ENCODE results near the gene NFKBIE.

NFKBIE gene

DNA sequence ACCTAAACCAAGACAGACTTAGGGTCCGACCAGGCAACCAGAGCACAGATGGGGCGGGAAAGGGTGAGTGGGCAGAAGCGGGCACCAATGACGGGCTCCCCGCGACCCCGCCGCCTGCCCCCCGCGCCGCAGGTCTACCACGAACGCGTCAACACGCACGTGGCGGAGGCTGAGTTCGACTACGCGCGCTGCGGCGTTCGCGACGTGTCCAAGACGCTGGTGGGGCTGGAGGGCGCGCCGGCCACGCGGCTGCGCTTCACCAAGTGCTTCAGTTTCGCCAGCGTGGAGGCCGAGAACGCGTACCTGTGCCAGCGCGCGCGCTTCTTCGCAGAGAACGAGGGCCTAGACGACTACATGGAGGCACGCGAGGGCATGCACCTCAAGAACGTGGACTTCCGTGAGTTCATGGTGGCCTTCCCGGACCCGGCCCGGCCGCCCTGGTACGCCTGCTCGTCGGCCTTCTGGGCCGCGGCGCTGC is 10.0 kb upstream of the NFKBIE start:
- DNase-seq (ENCODE audit: low read depth in 1 of 2, low spot score in 1 of 2) = no peak

DNA sequence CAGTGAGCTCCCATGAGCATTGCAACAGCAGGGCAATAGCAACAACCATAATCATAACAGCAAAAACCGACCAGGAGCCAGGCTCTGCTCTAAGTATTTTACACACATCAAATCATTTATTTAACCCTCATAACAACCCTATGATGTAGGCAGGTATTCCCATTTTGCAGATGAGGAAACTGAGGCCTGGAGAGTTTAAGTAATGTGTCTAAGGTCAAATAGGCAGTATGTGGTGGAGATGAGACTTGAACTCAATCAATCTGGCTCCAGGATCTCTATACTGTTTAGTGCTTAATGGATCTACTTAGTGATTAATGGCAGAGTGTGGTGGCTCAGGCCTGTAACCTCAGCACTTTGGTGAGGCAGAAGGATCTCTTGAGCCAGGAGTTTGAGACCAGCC is 8.3 kb upstream of the NFKBIE start:
- DNase-seq (ENCODE audit: low read depth in 1 of 2, low spot score in 1 of 2) = no peak

DNA sequence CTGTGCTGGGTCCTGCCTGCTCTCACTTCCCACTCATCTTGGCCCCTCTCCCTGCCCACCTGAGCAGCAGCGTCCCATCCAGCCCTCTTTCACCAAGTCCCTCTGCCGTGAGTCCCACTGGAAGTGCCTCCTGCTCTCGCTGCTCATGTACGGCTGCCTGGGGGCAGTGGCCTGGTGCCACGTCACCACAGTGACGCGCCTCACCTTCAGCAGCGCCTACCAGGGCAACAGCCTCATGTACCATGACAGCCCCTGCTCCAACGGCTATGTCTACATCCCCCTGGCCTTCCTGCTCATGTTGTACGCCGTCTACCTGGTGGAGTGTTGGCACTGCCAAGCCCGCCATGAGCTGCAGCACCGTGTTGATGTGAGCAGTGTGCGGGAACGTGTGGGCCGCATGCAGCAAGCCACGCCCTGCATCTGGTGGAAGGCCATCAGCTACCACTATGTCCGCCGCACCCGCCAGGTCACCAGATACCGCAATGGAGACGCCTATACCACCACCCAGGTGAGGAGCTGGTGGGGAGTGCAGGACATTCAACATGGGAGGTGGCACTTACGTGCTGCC is 7.7 kb upstream of the NFKBIE start:
- DNase-seq (ENCODE audit: low read depth in 1 of 2, low spot score in 1 of 2) = no peak

DNA sequence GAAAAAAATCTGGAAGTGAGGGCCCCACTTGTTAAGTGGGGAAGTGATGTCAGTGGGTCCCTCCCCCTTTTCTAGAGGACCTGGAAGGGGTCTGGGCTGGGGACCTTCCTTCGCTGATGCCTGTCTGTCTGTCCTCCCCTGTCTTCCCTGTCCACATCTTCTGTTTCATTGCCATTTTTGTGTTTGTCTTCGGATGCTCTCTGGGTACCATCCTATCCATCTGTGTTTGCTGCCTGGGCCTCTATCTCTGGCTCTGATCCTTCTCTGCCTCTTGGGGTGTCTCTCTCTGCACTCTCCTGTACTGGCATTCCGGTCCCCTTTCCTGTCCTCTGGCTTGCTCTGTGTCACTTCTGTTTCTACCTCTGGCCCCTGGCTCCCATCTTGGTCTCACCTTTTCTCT is 7.2 kb upstream of the NFKBIE start:
- DNase-seq (ENCODE audit: low read depth in 1 of 2, low spot score in 1 of 2) = no peak

DNA sequence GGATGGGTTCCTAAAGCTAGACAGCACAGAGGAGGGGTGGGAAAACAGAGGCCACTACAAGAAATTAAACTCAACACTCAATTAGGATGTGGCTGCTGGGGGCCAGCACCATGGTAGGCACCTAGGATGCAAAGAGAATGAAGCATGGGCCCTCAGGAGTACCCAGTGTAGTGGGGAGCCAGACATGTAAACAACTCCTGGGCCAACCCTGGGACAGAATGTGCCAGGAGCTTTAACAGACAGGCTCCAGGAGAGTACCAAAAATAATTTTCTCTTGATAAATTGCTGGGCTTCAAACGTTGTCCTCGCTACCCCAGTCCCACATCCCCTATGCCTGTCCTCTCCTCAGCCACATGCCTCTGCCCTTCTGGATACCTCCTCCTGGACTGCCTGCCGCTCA is 6.6 kb upstream of the NFKBIE start:
- DNase-seq (ENCODE audit: low read depth in 1 of 2, low spot score in 1 of 2) = no peak

DNA sequence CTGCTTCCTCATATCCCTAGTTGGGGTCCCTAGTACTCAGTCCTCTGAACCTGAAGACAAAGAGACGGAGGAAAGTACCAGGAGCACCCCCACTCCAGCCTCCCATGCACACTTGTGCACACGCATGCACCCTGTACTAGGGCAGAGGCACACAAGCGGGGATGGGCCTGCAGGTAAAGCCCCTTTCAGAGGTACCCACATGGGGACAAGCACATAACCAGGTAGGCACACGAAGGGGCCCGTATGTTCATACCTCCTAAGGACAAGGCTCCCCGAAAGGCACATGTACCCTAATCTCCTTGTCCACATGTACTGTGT is 6.0 kb upstream of the NFKBIE start:
- DNase-seq (ENCODE audit: low read depth in 1 of 2, low spot score in 1 of 2) = no peak

DNA sequence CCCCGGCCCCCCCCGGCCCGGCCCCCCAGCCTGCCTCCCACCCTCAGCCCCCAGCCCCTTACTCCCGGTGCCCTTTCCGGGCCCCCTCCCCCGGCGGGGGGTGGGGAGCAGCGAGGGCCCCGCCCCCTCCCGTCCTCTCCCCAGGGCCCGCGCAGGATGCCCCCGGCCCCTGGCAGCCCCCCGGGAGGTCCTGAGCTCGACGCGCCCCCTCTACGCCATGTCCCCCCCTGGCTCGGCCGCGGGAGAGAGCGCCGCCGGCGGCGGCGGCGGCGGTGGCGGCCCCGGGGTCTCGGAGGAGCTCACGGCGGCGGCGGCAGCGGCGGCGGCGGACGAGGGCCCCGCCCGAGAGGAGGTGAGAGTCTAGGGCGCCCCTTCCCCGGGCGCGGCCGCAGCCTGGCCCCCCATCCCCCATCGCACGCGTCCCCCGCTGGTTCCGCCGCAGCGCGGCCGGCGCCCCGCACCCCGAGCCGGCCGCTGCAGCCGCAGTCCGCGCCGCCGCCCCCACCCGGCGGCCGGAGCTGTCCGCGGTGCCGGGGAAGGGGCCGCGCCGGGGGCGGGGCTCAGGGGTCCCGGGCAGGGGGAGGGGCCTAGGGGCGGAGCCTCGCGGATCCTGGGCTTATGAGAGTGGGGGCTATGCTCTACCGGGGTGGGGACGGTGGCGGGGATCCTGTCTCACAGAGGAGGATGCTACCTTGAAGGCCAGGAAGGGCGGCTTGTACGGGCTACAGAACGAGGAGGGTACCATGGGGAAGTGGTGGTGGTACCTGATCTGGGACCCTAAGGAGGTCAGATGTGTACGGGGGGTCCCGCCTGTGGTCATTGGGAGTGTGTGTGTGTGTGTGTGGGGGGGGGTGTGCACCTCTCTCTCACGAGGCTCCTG is 5.4 kb upstream of the NFKBIE start:
- no peak for DNase-seq (ENCODE audit: low read depth in 1 of 2, low spot score in 1 of 2)

DNA sequence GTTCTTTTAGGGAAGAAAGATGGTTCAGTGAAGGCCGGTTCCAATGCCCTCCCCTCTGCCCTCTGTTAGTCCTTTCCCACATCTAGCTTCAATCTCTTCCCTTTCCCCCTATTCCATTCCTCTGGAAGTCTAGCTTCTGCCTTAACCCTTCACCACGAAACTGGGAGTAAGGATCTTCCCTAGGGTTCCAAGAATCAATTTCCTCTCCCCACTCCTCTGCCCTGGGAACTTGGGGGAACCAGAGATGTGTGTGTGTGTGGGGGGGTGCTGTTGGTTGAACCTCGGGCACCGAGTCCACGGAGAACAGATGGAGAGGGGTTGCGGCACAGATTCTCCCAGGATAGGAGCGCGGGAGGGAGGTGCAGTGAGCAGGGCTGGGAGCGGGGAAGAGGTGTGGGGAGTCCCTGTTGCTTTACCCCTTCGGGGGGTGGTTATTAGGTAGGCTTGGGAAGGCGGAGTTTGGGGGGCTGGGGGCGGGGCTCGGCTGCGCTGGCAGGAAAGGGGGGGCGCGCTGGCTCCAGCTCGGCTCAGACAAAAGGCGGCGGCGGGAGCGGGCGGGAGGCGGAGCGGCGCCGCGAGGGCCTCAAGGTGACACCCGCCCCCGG is 4.7 kb upstream of the NFKBIE start, which contains the start of gene TMEM151B:
TSS of gene TMEM151B (plus strand) at position 530 of the 605 bp plus-strand sequence. CDS start 293 bp downstream, outside the sequence.
- no peak for DNase-seq (ENCODE audit: low read depth in 1 of 2, low spot score in 1 of 2)

DNA sequence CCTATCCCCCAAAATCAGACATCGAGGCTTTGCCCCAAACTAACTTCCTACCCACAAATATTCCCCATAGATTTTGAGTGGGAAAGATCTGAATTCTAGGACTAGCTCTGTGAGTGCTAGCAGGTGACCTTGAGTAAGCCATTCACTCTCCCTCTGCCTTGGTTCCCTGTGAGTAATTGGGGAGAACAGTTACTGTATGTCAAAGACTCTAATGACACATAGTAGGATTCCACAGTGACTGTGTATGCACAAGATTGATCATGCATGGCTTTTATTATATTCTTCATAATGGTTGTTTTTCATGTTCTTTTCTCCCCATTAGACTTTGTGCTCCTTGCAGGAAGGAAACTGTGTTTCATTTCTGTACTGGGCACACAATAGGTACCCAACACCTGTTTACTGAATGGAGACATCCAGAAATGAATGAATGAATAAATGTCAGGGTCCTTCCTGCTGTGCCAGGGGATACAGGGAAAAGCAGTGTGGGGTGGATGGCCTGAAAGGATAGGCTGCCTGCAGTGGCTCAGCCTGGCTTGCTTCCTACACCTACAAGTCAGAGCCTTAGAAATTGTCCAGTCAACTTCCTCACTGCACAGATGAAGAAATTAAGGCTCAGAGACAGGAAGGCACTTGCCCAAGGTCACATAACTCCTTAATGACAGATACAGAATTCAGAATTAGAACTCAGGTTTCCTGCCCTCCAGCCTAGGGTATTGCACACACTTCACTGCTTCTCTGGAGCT is 4.0 kb upstream of the NFKBIE start:
- DNase-seq (ENCODE audit: low read depth in 1 of 2, low spot score in 1 of 2) = no peak

DNA sequence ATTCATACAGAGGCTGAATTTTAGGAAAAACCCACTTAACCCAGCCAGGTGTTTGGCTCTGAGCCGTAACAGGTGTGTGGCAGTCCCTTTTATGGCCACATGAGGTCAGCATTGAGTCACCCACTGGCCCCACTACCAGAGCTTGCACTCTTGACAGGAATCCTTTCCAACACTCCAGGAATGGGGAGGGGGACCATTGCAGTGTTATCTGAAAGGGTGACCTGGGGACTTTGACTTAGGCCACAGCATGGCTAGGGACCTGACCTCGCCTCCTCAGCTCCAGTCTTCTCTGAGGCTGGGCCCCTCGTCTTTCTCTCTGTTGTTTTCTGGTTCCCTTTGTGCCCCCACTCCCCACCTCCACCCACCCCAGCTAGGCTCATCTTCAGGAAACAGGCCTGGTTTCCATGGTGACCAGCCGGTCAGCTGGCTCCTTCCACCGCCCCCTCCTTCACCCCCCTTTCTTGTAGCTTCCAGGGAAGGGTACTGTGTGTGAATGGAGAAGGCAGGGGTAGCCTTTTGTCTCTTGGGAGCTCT is 2.8 kb upstream of the NFKBIE start:
- DNase-seq (ENCODE audit: low read depth in 1 of 2, low spot score in 1 of 2) = peak in 1 of 2 donors; percentile 54

DNA sequence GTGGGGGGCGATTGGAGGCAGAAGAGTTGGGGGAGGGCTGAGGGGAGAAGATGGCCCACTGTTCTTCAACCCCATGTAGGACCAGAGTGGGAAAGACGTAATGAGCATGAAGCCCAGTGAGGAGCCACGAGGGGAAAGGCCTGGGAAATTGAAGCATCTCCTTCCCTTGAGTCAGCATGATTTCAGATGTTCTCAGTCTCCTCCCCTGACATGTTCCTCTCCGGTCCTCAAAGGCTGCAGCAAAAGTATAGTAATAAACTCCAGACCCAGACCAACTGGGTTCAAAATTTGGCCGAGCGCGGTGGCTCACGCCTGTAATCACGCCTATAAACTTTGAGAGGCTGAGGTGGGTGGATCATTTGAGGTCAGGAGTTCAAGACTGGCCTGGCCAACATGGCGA is 1.9 kb upstream of the NFKBIE start:
- DNase-seq (ENCODE audit: low read depth in 1 of 2, low spot score in 1 of 2) = no peak

DNA sequence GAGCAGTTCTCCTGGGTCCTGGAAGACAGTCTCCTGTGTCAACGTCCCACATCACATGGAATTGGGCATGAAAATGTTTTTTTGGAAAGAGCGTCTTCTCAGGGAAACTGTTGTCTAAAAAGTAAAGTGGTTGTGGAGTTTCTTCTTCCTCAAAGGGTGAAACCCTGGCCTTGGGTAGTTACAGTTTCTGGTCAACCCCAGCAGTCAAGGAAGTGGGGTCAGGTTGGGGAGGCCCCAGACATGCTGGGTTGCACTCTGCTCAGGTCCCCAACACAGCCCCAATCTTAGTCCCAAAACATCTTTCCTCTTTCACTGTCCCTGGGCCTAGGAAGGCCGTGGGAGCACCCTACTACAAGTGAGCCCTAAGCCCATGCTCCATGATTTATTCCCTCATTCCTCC is 996 bp upstream of the NFKBIE start:
- DNase-seq (ENCODE audit: low read depth in 1 of 2, low spot score in 1 of 2) = no peak

DNA sequence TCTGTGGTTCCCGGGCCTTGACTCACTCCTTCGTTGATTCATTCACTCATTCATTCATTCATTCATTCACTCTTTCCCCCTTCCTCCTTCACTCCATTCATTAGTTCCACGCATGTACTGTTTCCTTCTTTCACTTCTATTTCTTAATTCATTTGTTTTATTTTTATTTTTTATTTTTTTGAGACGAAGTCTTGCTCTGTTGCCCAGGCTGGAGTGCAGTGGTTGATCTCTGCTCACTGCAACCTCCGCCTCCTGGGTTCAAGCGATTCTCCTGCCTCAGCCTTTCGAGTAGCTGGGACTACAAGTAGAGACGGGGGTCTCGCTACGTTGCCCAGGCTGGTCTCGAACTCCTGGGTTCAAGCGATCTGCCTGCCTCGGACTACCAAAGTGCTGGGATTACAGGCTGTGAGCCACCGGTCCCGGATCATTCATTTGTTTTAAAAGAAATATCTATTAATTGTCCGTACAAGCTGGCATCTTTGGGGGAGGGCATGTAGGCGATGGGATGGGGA is 427 bp upstream of the NFKBIE start:
- DNase-seq (ENCODE audit: low read depth in 1 of 2, low spot score in 1 of 2) = no peak

DNA sequence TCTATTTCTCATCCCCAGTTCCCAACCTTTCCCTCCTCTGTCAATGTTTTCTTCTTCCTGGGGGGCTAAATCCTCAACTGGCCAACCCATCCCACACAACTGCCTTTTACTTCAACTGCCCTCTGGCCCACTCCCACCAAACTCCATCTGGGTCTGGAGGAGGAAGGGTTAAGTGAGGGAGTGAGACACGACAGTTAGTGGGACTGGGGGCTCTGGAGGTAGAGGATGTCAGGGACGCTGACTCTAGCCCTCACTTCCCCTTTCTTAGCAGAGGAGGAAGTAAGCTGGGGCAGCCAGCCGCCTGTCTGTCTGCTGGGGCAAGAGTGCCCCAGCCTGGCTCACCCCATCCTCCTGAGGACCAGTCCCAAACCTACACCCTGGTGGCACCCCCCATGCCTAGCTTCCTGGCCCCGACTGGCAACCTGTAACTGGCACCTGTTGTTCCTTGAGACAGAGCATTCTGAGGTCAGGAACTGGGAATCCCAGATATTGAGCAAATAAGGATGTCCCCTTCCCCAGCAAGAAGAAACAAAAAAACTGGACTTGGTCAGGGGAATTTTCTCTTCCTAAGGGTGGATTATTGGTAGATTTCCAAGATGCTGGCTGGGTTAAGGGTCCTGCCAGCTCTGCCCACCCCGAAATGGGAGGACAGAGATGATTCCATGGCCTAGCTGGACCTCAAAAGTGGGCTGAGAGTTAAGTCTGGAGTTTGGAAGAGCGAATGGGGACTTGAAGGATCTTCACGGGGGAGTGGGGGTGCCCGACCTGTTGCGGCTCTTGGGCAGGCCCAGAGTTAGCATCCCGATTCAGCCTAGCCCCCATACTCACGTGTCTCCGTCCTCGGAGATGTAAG is 971 bp downstream of the NFKBIE start:
- DNase-seq (ENCODE audit: low read depth in 1 of 2, low spot score in 1 of 2) = no peak

DNA sequence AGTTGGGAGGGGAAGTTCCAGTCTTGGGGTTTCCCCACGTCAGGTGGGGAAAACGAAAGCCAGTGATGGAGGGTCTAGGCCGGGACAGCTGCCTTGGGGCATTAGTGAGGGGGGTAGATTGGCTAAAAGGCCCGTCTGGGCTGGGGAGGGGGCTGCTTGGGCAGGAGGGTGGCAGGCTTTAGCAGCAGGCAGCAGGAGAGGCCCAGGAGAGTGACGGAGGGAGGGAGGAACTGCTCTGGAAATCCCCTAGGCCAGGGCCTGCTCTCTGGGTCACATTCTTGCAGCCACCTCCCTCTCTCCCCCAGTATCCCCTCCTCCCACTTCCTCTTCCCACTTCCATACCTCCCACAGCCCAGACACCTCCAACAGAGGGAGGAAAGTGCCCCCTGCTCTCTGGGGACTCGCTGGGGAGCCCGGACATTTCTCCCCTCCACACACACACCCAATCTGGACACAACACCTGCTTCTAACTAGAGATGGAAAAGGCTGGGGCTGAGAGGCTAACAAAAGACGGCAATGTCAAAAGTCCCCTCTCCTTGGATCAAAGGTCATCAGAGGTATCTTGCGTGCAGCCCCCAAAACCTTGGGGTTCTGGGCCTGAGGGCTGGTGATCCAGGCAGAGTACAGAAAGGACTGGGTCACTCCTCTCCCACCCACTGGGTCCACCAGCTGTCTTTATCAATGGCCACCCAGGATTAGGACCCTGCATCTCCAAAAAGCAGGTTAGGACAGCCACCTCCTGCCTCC is 1.8 kb downstream of the NFKBIE start:
- no peak for DNase-seq (ENCODE audit: low read depth in 1 of 2, low spot score in 1 of 2)

DNA sequence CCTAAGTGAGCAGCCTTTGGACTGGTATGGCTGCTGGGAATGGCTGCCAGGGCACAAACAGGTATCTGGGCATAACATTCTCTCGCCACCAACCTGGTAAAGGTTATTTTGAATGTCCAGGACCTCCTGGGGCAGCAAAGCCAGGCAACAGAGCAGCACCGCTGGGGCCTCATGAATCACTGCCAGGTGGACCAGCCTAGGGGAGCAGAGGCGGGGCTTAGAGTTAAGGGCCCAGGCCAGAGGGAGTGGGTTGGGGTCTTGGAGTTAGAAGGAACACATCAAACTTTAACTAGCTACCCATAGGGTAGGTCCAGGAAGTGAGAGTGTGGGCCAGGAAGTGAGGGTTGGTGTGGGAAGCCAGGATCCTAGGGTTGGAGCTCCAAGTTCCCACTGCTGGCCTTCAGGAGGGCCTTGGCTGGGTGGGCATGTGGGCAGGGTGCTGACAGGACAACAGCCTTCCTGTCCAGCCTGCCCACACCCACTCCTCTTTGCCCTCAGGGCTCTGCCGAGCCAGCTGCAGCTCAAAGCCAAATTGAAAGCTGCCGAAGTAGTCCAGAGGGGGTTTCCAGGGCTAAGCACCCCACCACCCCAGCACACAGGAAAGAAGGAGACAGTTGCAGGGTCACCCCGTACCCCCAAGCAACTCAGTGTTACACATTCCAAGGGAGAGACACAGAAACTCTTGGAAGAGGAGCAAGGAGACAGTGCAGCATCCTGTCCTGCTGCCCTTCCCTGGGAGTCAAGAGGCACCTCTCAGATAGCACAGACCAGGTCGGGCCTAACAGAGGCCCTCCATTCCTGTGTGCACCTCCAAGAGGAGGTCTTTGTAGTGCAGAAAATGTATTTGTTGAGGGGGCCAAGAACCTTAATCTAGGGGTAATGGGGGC is 2.6 kb downstream of the NFKBIE start:
- no peak for DNase-seq (ENCODE audit: low read depth in 1 of 2, low spot score in 1 of 2)

DNA sequence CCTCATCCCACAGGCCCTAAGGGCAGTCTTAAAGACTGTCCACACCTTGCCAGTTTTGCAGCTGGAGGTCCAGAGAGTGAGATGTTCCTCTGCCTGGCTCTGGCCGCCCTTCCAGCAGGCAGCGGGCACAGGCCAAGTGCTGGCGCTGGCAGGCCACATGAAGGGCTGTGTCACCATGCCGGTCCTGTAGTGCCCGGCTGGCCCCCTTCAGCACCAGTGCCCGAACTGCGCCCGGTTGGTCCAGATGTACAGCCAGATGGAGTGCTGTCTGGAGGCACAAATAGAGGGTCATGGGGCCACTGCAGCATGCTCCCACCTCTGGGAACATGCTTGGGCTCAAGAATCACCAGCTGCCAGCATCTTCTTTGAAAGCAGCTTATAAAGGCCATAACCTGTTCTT is 3.8 kb downstream of the NFKBIE start:
- DNase-seq (ENCODE audit: low read depth in 1 of 2, low spot score in 1 of 2) = no peak

DNA sequence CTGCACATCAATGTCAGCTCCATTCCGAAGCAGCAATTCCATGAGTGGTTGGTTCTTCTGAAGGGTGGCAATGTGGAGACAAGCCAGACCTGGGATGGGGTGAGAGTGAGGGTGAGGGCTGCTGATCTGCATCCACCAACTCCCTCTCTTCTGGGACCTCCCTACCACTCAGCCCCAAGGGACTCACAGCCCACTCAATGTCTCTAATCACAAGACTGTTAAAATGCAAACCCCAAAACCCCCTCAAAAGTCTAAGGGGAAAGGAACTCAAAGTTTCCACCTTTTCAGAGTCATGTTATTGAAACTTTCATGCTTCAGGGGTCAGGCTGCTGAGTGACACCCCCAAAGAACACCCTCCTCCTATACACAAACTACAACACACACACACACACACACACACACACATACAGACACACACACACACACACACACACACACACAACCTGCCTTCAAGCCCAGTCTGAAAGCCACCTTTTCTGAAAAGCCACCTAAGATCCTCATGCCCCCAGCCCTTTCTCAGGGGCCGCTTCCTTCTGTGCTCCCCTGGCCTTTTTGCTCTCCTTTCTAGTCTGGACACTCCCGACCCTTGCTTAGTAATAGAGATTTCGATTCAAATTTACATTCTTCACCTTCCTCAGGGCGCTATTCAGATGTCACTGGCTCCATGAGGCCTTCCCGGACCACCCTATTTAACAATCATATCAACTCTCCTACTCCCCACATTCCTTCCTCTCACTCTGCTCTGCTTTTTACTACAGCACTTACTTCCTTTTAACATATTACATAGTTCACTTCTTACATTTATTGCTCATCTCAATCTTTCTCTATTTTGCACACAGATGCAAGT is 4.7 kb downstream of the NFKBIE start:
- DNase-seq (ENCODE audit: low read depth in 1 of 2, low spot score in 1 of 2) = no peak
